Fibroblast of skin of back (primary cell): ENCODE data around the gene CEP128.

Experiments
- DNase-seq: peaks from one replicate; pipeline ENCODE4 v3.0.0-alpha.2; 2013

CEP128 gene

GRCh38 chr14:80770114-80770908, 171.2 kb downstream of the CEP128 start:
- peak; percentile 51 for DNase-seq

GRCh38 chr14:80768646-80769045, 172.9 kb downstream of the CEP128 start:
- DNase-seq, result no peak

GRCh38 chr14:80764921-80765507, 176.5 kb downstream of the CEP128 start:
- DNase-seq, result no peak

- peak; percentile 15 for DNase-seq
These were observed 177.0 kb downstream of the CEP128 start for GRCh38 chr14:80764496-80764895.

- DNase-seq, result no peak
These were observed 178.8 kb downstream of the CEP128 start for GRCh38 chr14:80762641-80763228.

- no peak for DNase-seq
These were observed 186.8 kb downstream of the CEP128 start for GRCh38 chr14:80754696-80755095.

- DNase-seq, result no peak
These were observed 190.3 kb downstream of the CEP128 start for GRCh38 chr14:80751285-80751684.

- no peak for DNase-seq
These were observed 215.3 kb downstream of the CEP128 start for GRCh38 chr14:80726211-80726610.

GRCh38 chr14:80718940-80719339, 222.6 kb downstream of the CEP128 start:
- DNase-seq, result peak; percentile 7

GRCh38 chr14:80714474-80714873, 227.1 kb downstream of the CEP128 start:
- DNase-seq, result no peak

- no peak for DNase-seq
These were observed 228.3 kb downstream of the CEP128 start for GRCh38 chr14:80713076-80713850.

GRCh38 chr14:80705241-80705980, 236.1 kb downstream of the CEP128 start:
- DNase-seq, result no peak

GRCh38 chr14:80700601-80701000, 240.9 kb downstream of the CEP128 start:
- DNase-seq, result no peak

GRCh38 chr14:80699861-80700260, 241.7 kb downstream of the CEP128 start:
- no peak for DNase-seq

GRCh38 chr14:80698974-80699373, 242.6 kb downstream of the CEP128 start:
- DNase-seq, result no peak

- no peak for DNase-seq
These were observed 245.7 kb downstream of the CEP128 start for GRCh38 chr14:80695869-80696268.

- DNase-seq, result no peak
These were observed 248.6 kb downstream of the CEP128 start for GRCh38 chr14:80692903-80693302.

GRCh38 chr14:80681651-80682050, 259.9 kb downstream of the CEP128 start:
- peak; percentile 38 for DNase-seq

- no peak for DNase-seq
These were observed 262.3 kb downstream of the CEP128 start for GRCh38 chr14:80679273-80679672.

GRCh38 chr14:80678436-80678835, 263.1 kb downstream of the CEP128 start:
- peak; percentile 28 for DNase-seq

- peak; percentile 82 for DNase-seq
These were observed 272.1 kb downstream of the CEP128 start for GRCh38 chr14:80669426-80669825.

GRCh38 chr14:80664576-80664975, 277.0 kb downstream of the CEP128 start:
- no peak for DNase-seq
